ENCODE measurements around the gene CPPED1. TPM values are rescaled to one million over a fixed set of nuclear protein-coding genes. Genes with fewer than 3 reads are reported as not detected.
"Not testable (repeated sequence)": the region's sequence is repeated elsewhere in the genome, so short reads cannot be mapped to it uniquely, and the experiment has no call there.

The CPPED1 gene
- total RNA-seq, 2 experiments from 2014 or later: 3.9 to 6.0 TPM

GRCh38 chr16:12804395-12804794 lies 708 bp upstream of the CPPED1 start:
- POLR2A ChIA-PET: no interaction called here
- CTCF ChIA-PET: interaction anchor here (0.7 kb wide), 2 partner anchors 75 to 95 kb away, joined by 3 read pairs; no protein-coding TSS in a partner anchor

GRCh38 chr16:12802661-12803060 lies 1.0 kb downstream of the CPPED1 start:
- ChIA-PET CTCF (interaction anchor here (0.8 kb wide), 1 partner anchor 53 kb away, joined by 3 read pairs; no protein-coding TSS in a partner anchor), POLR2A (no interaction called here)

- ChIA-PET POLR2A (no interaction called here), CTCF (no interaction called here)
Observed at GRCh38 chr16:12802048-12802447, 1.6 kb downstream of the CPPED1 start.

- ChIA-PET CTCF (no interaction called here), POLR2A (no interaction called here)
Observed at GRCh38 chr16:12801511-12802042, 2.1 kb downstream of the CPPED1 start.

GRCh38 chr16:12800817-12801216 lies 2.9 kb downstream of the CPPED1 start:
- POLR2A ChIA-PET: no interaction called here

GRCh38 chr16:12799996-12800395 lies 3.7 kb downstream of the CPPED1 start:
- POLR2A ChIA-PET, CTCF ChIA-PET: not testable (repeated sequence)

More at GRCh38 chr16:12800817-12801216, 2.9 kb downstream of the CPPED1 start:
- CTCF ChIA-PET: no interaction called here

GRCh38 chr16:12798846-12799245 lies 4.8 kb downstream of the CPPED1 start:
- ChIA-PET POLR2A (no interaction called here), CTCF (no interaction called here)

- POLR2A ChIA-PET: no interaction called here
- CTCF ChIA-PET: no interaction called here
Observed at GRCh38 chr16:12798171-12798570, 5.5 kb downstream of the CPPED1 start.

- CTCF ChIA-PET: no interaction called here
- POLR2A ChIA-PET: no interaction called here
Observed at GRCh38 chr16:12796498-12796897, 7.2 kb downstream of the CPPED1 start.

- POLR2A ChIA-PET: no interaction called here
- CTCF ChIA-PET: no interaction called here
Observed at GRCh38 chr16:12794486-12795387, 8.9 kb downstream of the CPPED1 start.

- POLR2A ChIA-PET: no interaction called here
- CTCF ChIA-PET: no interaction called here
Observed at GRCh38 chr16:12793865-12794240, 9.8 kb downstream of the CPPED1 start.

GRCh38 chr16:12793120-12793864 lies 10.4 kb downstream of the CPPED1 start:
- ChIA-PET POLR2A (no interaction called here), CTCF (no interaction called here)

GRCh38 chr16:12792528-12792927 lies 11.2 kb downstream of the CPPED1 start:
- POLR2A ChIA-PET, CTCF ChIA-PET: not testable (repeated sequence)

GRCh38 chr16:12791340-12791739 lies 12.3 kb downstream of the CPPED1 start:
- ChIA-PET POLR2A (no interaction called here), CTCF (no interaction called here)

- POLR2A ChIA-PET: no interaction called here
Observed at GRCh38 chr16:12788758-12789157, 14.9 kb downstream of the CPPED1 start.

GRCh38 chr16:12786081-12786480 lies 17.6 kb downstream of the CPPED1 start:
- ChIA-PET POLR2A (no interaction called here), CTCF (no interaction called here)

More at GRCh38 chr16:12788758-12789157, 14.9 kb downstream of the CPPED1 start:
- CTCF ChIA-PET: no interaction called here

- POLR2A ChIA-PET: no interaction called here
- CTCF ChIA-PET: no interaction called here
Observed at GRCh38 chr16:12784076-12784475, 19.6 kb downstream of the CPPED1 start.

GRCh38 chr16:12781777-12782176 lies 21.9 kb downstream of the CPPED1 start:
- POLR2A ChIA-PET: interaction anchor here (0.6 kb wide), 1 partner anchor 51 kb away, joined by 3 read pairs; no protein-coding TSS in a partner anchor
- CTCF ChIA-PET: interaction anchor here (1.1 kb wide), 1 partner anchor 208 kb away, joined by 3 read pairs; no protein-coding TSS in a partner anchor

- CTCF ChIA-PET: interaction anchor here (1.3 kb wide), 1 partner anchor 28 kb away, joined by 3 read pairs; no protein-coding TSS in a partner anchor
Observed at GRCh38 chr16:12780467-12780866, 23.2 kb downstream of the CPPED1 start.

GRCh38 chr16:12778726-12779125 lies 25.0 kb downstream of the CPPED1 start:
- POLR2A ChIA-PET: interaction anchor here (0.7 kb wide), 1 partner anchor 549 kb away, joined by 3 read pairs; no protein-coding TSS in a partner anchor
- CTCF ChIA-PET: no interaction called here

More at GRCh38 chr16:12780467-12780866, 23.2 kb downstream of the CPPED1 start:
- POLR2A ChIA-PET: interaction anchor here (0.6 kb wide), 1 partner anchor 264 kb away, joined by 11 read pairs; no protein-coding TSS in a partner anchor

Measured in activated CD8-positive, alpha-beta memory T cell treated with anti-CD3 and anti-CD28 coated beads for 36 hours (primary cell).